Bronchial epithelial cell (primary cell): ENCODE measurements around the gene LZTS2. TPM values are rescaled to one million over a fixed set of nuclear protein-coding genes. Genes with fewer than 3 reads are reported as not detected.
A peak's percentile ranks its signal among the peaks of the same experiment; 100 is the strongest.

Experiments
- DNase-seq: peaks from one replicate; pipeline ENCODE4 v3.0.0-alpha.2; 2010; ENCODE audit warnings: low read depth
- FAIRE-seq: peaks from 2 replicates; lab custom pipeline; 2011; peaks lifted over from hg19 to GRCh38; lab: Jason Lieb, UNC
- H3K27me3 ChIP-seq: 2 replicates; pipeline ENCODE4 v1.5.1; 2011; ENCODE audit warnings: low read length; ENCODE audit not compliant: control insufficient read depth, insufficient read depth
- H3K36me3 ChIP-seq: 2 replicates; pipeline ENCODE4 v1.5.1; 2011; ENCODE audit warnings: low read length; ENCODE audit not compliant: control insufficient read depth, insufficient read depth
- H3K4me3 ChIP-seq: 2 replicates; pipeline ENCODE4 v1.5.1; 2011; ENCODE audit warnings: mild to moderate bottlenecking, low read depth, low read length, control low read depth
- CTCF ChIP-seq: IDR thresholded peaks from 2 replicates; pipeline ENCODE4 v1.5.1; 2011; ENCODE audit warnings: mild to moderate bottlenecking, moderate library complexity, low read length, control low read depth, inconsistent platforms; ENCODE audit not compliant: insufficient read depth, severe bottlenecking
- total RNA-seq: library from RNA; depleted of rRNA; stranded (reverse); fragments of >200 nt; gene quantifications from 2 replicates; pipeline ENCODE4 v1.2.1, GENCODE V29; 2014

LZTS2 gene
- total RNA-seq, 1 donor from 2014 or later, result 30.0 TPM

- no peak for DNase-seq
Observed at GRCh38 chr10:100966887-100967286, 32.7 kb upstream of the LZTS2 start.

GRCh38 chr10:100967332-100967731, 32.3 kb upstream of the LZTS2 start:
- DNase-seq, result no peak
- no peak overlapping the region for H3K4me3 ChIP-seq
- no peak for TF ChIP-seq CTCF
- peaks cover 1% of the 10 kb centered on the region for H3K36me3 ChIP-seq
- H3K27me3 ChIP-seq, result no peaks in the 10 kb centered on the region
- no peak for FAIRE-seq

More at GRCh38 chr10:100966887-100967286, 32.7 kb upstream of the LZTS2 start:
- no peaks in the 10 kb centered on the region for H3K27me3 ChIP-seq
- no peak overlapping the region for H3K4me3 ChIP-seq
- peaks cover 1% of the 10 kb centered on the region for H3K36me3 ChIP-seq
- FAIRE-seq, result no peak
- TF ChIP-seq CTCF, result no peak

DNA sequence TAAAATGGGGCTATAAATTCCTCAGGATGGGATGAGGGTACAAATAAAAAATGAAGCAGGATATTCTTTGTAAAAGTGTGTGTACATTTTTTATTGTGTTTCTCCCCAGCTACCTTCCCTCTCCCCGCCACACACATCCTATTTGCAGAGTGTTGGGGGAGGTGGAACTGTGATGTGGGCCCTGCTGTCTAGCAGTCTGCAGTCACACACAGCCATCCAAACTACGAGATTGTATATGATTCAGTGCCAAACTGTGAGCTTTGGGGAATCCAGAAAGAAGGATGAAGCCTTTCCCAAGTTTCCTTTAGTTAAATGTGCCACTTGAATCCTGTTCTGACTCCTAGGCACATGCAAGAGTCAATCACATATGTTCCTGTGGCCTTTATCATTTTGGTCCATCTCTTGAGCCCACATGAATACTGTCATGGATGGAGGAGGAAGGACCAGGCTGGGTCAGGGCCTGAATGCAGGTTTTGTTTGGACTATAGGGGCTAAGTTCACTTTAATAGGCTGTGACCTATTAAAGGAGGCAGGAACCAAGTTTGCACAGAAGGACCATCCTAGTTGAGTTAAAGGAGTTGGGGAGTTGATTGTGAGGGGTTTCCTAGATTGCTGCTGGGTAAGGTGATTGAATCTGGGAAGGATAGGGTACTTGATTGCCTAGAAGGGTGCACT, 31.4 kb upstream of the LZTS2 start:
- no peak for DNase-seq
- Histone ChIP-seq H3K4me3 (no peak overlapping the region), H3K27me3 (no peaks in the 10 kb centered on the region), H3K36me3 (peaks cover 1% of the 10 kb centered on the region)
- no peak for FAIRE-seq
- TF ChIP-seq CTCF, result no peak

DNA sequence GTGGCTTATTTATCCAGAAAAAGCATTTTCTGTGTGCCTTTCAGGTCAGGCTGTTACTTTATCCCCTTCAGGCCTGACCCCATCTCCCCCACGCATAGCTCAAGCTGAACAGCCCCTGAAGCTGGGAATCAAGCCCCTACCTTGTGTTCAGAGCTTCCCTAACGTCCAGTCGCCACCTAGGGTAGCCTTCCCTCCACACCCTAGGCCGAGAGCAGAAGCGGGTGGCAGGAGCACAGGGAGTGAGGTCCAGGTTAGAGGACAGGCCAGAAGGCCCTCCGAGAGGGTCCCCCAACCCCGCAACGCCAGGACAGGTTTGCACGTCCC, 30.8 kb upstream of the LZTS2 start:
- FAIRE-seq, result no peak
- peak overlapping the region; percentile 47 for H3K4me3 ChIP-seq

DNA sequence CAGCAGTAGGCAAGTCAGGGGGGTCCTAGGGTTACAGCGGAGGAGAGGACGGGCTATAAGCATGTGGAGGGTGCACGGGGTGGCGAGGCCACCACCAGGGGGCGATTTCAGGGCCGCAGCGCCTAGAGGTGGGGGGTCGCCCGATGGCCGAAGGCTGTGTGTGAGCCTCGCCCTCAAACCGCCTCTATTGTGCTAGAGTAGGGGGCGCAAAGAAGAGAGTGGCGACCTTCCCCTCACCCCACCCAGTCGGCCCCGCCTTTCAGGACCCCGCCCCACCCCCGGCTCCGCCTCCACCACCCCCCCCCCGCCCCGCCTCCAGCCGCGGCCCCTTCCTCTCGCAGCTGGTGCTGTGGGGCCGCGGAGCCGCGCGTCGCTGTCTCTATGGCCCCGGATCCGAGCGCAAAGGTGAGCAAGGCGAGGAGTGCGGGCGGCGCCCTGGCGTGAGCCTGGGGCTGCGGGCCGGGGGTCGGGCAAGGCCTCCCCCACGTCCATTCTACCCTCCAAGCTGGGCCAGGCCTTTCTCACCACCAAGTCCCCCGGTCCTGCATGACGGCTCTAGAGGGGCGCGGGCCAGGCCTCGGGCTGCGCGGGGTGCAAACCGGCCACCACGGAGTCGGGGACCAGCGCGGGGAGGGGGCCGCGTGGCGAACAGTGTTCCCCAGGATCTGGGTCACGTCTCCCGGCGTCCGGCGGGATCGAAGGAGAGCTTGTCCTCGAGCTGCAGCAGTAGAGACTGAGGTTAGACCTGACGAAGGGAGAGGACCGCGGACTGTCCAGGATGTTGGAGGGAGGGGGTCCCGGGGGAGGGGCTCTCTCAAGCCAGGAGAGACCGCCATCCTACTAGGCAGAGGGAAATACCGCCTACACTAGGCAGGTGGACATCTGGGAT, 30.2 kb upstream of the LZTS2 start, which contains the start of gene SEMA4G:
TSS of gene SEMA4G (plus strand) at position 318 of the 889 bp plus-strand sequence. CDS start 3,409 bp downstream, outside the sequence.
- peak; percentile 91 for TF ChIP-seq CTCF
- Histone ChIP-seq H3K4me3 (peak within 1 kb of the TSS; percentile 47), H3K36me3 (peaks cover 1% of the 10 kb centered on the region), H3K27me3 (no peaks in the 10 kb centered on the region)
- DNase-seq, result no peak
- FAIRE-seq, result no peak

More for the DNA sequence above, 30.8 kb upstream of the LZTS2 start:
- DNase-seq, result no peak
- H3K36me3 ChIP-seq, result peaks cover 1% of the 10 kb centered on the region
- no peak for TF ChIP-seq CTCF
- no peaks in the 10 kb centered on the region for H3K27me3 ChIP-seq
